HG03457 (cell line): Measurements from ENCODE around the gene PLPP3.

Experiments
- ATAC-seq: cut with Tn5 transposase; IDR thresholded peaks from one replicate; pipeline ENCODE4 v1.9.1; 2021; ENCODE audit warnings: moderate number of reproducible peaks; ENCODE audit not compliant: unreplicated experiment

PLPP3 gene

DNA sequence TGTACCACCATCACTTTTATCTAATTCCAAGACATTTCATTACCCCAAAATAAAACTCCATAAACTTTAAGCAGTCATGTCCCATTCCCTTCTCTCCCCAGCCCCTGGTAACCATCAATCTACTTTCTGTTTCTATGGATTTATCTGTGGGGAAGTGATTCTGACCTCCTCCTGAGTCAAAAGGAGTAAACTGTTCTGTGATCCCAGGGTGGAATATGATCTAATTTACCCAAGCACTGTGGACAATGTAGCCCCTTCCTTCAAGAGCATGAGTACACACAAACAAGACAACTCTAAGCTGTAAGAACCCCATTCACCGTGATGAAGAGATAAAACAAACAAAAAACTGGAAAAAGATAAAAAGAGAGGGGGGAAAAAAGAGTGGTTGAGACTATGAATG is 77.9 kb downstream of the PLPP3 start:
- ATAC-seq = no peak

DNA sequence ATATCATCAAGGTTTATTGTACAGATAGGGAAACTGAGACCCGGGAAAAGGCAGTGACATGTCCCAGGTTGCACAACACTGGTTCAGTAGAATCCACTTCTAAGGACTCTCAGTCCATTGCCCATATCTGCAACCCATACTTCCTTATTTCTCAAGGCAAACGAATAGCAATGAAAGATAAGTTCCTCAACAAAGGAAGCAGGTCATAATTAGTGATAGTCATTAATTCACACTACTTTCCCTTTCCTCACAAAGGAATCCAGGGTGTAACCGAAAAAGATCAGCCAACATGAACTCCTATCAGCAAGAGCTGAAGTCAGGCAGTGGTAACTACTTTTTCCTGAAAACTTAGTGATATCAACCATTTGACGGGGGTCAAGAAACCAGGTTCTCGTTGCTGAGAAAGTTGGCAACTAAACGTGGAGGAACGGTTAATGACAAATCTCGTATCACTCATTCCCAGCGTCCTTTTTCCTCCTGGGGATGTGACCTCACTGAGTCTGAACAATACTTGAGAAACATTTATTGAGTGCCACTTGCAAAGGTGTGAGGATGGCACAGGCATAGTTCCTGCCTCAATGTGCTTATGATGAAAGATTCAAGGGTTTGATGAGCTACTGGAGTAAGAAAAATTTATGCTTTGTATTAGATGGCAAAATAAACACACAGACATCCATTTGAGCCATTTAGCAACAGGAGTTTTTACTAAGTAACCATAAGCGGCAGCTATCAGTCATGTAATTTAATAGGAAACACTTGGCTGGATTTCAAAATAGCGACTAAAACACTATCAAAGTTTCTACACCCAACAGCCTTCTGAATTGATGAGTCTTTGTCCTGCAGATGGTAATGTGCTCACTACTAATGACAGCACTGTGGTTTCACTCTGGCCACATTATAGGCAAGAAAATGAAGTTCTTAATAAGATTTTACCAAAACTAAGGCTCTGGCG is 82.3 kb downstream of the PLPP3 start:
- ATAC-seq = no peak

DNA sequence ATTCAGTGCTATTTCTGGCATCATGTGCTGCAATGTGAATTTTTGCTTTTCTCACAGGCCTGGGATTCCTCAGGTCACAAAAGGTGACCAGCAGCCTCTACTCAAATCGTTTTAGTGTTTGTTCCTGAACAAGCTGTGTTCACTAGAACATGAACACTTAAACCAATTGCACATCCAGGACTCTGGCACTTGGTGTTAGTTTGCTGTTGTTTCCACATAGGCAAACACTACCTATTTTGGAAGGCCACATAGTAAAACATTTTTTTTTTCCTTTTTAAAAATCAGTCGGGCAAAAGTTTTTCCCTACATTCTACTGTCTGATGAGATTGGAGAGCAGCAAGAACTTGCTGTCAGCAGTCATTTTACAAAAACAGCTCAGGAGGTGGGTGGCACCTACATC is 83.2 kb downstream of the PLPP3 start:
- ATAC-seq = no peak

DNA sequence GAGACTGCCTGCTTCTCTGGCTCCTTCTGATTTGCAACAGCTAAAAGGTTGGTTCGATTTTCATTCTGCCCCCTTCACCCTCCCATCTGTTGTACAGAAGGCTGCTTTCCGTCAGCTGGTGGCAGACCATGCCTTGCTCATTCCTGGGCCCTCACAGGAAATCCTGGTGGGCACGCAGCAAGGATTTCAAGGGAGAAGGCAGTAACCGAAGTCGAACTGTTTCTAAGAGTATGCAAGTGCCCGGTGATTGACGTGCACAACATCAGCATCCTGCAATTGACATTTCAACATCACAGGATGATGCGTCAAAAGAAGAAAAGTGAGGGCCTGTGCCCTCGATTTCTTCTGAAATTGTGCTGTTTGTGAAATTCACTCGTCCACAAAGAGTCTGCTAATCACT is 83.8 kb downstream of the PLPP3 start:
- no peak for ATAC-seq

- no peak for ATAC-seq
These were observed 85.1 kb downstream of the PLPP3 start for GRCh38 chr1:56494306-56494705.

DNA sequence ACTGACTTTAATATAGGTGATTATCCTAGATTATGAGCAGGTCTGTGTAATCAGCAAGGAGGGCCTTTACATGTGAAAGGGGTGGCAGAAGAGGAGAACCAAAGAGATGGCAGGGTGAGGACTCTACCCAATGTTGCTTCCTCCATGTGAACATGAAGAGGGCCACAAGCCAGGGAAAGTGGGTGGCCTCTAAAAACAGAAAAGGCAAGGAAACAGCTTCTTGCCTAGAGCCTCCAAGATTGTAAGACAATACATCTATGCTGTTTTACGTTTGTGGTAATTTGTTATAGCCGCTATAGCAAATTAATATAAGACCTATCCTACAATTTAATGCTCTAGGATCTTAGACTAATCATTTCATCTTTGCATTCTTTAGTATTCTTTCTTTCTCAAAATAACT is 85.5 kb downstream of the PLPP3 start:
- ATAC-seq = no peak

DNA sequence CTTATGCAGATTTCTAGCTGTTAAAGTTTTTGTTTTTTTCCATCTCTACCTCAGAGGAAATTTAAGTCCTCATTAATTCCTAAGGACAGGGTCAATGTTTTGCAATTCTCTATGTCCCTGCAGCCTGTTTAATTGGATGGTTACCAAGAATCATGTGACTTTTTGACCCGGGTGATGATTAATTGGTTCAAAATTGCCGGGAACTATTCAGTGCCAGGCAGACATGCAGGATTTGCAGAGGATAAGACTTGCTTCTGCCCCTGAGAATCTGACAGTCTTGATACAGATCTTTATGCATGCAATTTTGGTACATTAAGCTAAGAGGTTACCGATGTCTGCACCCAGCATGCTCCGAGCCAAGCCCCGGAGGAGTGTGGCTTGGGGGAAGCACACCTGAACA is 87.9 kb downstream of the PLPP3 start:
- no peak for ATAC-seq

DNA sequence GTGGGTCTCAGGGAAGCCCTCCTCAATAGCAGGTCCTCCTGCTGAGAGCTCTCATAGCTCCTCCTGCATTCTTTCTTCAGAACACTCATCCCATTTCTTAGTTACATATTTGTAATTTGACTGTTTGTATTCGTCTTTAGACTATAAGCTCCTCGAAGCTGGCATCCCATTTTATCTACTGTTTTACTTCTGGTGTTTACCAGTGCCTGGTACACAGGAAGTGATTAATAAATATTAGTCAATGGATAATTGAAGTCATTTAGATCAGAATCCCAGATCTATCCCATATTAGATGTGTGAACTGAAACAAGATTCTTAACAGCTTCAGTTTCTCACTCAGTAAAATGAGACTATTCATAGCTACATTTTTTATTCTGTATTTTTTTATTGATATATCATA is 88.7 kb downstream of the PLPP3 start:
- ATAC-seq = no peak

GRCh38 chr1:56489695-56490094 is 89.7 kb downstream of the PLPP3 start:
- ATAC-seq = no peak

DNA sequence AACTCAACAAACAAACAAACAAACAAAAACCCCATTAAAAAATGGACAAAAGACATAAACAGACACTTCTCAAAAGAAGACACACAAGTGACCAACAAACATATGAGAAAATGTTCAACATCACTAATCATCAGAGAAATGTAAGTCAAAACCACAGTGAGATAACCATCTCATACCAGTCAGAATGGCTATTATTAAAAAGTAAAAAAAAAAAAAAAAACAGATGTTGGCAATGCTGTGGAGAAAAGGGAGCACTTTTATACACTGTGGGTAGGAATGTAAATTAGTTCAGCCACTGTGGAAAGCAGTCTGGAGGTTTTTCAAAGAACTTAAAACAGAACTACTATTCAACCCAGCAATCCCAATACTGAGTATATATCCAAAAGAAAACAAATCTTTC is 94.7 kb downstream of the PLPP3 start:
- ATAC-seq = no peak

DNA sequence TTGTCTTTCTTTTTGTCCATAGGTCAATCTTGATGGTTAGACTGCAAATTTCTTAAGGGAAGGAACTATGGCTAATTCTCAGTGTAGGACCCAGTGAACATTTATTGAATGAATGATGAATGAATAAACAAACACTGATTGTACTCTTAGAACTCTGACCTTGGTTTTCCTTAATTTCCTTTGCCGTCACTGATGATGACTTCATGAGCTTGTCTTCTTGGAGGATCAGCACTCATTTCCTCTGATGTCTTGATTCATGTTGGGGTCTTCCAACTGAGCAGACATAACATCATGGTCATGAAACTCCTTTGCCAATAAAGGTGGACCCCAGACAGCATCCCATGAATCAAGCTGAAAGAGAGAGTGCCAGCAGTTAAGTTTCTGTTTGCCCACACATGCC is 96.3 kb downstream of the PLPP3 start:
- no peak for ATAC-seq

DNA sequence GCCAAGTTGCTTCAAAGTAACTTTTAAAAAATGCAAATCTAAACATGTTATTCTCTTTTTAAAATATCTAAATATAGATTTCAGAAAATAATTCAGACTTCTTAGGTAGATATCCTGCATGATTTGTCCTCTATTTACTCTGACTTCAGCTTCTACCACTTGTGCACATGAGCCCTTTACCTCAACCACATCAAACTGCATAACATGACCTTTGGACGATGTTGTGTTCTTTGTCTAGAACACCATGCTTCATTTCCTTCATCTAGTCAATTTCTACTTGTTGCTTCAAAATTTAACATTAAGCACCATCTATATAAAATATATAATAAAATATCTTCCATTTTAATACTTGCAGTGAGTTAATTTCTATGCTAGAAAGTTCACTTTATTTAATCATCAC is 96.9 kb downstream of the PLPP3 start:
- no peak for ATAC-seq

DNA sequence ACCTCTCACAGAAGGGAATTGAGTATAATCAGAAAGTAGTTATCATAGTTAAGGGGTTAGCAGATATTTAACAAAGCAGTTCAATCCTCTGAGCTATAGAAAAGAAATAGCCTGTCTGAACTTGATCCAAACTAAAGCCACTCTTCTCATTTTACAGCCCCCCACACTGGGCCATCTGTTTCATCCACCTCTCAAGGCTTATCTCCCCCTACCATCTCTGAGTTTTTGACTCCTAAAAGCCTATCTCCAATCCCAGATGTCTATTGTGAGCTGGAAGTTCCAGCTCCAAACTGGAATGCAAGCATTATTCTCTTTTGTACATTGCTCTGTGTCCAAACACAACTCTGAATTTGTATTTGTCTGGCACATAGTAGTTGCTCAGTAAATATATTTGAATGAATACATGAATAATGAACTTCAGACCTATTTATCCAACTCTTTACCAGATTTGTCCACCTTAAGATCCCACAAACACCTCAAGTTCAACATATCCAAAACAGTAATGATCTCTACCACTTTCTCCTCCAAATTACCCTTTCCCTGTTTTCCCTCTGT is 98.1 kb downstream of the PLPP3 start:
- no peak for ATAC-seq

GRCh38 chr1:56478734-56479133 is 100.6 kb downstream of the PLPP3 start:
- ATAC-seq = no peak

GRCh38 chr1:56477164-56478111 is 101.9 kb downstream of the PLPP3 start:
- no peak for ATAC-seq

GRCh38 chr1:56473582-56474270 is 105.6 kb downstream of the PLPP3 start:
- ATAC-seq = no peak

DNA sequence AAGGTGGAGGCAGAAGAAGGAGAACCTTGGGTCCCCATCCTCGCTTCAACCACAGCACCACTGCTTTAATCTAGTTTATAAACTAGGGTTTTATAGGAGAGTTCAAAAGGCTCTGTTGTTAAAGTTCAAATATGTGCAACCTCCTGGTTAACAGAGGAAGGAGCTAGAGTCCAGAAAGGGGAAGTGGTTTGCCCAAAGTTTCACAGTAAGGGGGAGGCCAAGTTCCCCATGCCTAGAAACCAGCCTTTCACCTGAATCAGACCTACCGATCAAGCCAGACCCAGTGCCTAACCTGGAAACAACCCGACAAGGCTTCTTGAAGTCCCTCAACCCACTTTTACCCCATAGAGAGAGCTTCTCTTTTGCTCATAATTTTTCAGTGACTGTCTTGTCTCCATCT is 106.5 kb downstream of the PLPP3 start:
- peak; percentile 90 for ATAC-seq

DNA sequence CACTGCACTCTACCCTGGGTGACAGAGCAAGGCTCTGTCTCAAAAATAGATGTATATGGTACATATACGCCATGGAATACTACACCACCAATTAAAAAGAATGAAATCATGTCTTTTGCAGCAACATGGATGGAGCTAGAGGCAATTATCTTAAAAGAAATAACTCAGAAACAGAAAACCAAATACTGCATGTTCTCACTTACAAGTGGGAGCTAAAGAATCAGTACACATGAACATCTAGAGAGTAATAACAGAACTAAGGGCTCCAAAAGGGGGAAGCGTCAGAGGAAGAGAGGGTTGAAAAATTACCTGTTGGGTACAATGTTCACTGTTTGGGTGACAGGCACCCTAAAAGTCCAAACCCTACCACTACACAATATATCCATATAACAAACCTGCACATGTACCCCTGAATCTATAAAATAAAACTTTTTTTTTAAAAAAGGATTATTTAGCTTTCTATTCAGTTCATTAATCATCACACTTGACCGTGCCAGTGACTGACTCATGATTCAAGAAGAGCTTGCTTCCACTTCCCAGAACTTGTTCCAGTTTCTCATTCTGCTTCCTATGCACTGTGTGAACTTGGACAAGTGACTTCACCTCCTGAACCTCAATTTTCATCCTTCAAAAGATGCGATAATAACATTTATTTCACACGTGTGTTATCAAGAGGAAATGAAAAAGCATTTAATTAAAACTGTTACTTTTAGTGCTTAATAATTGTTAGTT is 109.6 kb downstream of the PLPP3 start:
- no peak for ATAC-seq

- ATAC-seq = no peak
These were observed 110.8 kb downstream of the PLPP3 start for GRCh38 chr1:56468518-56468917.

DNA sequence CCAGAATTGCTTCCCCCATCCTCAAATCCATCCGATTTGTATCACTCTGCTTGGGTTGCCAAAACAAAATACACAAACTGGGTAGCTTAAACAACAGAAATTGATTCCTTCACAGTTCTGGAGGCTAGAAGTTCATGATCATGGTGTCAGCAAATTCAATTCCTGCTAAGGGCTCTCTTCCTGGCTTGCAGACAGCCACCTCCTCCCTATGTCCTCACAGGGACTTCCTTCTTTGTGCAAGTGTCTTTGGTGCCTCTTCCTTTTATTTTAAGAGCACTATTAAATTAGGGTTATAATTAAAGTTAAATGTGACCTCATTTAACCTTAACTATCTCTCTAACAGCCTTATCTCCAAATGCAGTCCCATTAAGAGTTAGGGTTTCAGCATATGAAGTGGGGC is 112.8 kb downstream of the PLPP3 start:
- no peak for ATAC-seq
